Activated gamma-delta T cell treated with Interleukin-2 at 50 U/mL for 16 hours (primary cell): ENCODE results near the gene OTULIN.

Source experiments
- DNase-seq: peaks from one replicate; pipeline ENCODE4 v3.0.0-alpha.2; 2020

The OTULIN gene

GRCh38 chr5:14723701-14724132 is 59.2 kb downstream of the OTULIN start:
- DNase-seq = no peak

GRCh38 chr5:14724633-14725032 is 60.1 kb downstream of the OTULIN start:
- DNase-seq = no peak

- DNase-seq = no peak
Observed at GRCh38 chr5:14726066-14726838, 61.7 kb downstream of the OTULIN start.

- DNase-seq = peak; percentile 73
Observed at GRCh38 chr5:14727428-14727865, 62.9 kb downstream of the OTULIN start.

- no peak for DNase-seq
Observed at GRCh38 chr5:14727928-14728458, 63.5 kb downstream of the OTULIN start.

- DNase-seq = no peak
Observed at GRCh38 chr5:14728459-14728938, 64.0 kb downstream of the OTULIN start.

- no peak for DNase-seq
Observed at GRCh38 chr5:14729448-14730385, 65.2 kb downstream of the OTULIN start.

GRCh38 chr5:14730466-14730865 is 65.9 kb downstream of the OTULIN start:
- DNase-seq = no peak

GRCh38 chr5:14730881-14731280 is 66.4 kb downstream of the OTULIN start:
- DNase-seq = no peak

GRCh38 chr5:14732991-14733390 is 68.5 kb downstream of the OTULIN start:
- no peak for DNase-seq

GRCh38 chr5:14733661-14734060 is 69.1 kb downstream of the OTULIN start:
- DNase-seq = no peak

GRCh38 chr5:14734396-14734795 is 69.9 kb downstream of the OTULIN start:
- no peak for DNase-seq

GRCh38 chr5:14735944-14736343 is 71.4 kb downstream of the OTULIN start:
- no peak for DNase-seq

- no peak for DNase-seq
Observed at GRCh38 chr5:14737291-14737690, 72.8 kb downstream of the OTULIN start.

- DNase-seq = no peak
Observed at GRCh38 chr5:14738050-14738449, 73.5 kb downstream of the OTULIN start.

- no peak for DNase-seq
Observed at GRCh38 chr5:14739538-14739937, 75.0 kb downstream of the OTULIN start.

GRCh38 chr5:14739981-14740380 is 75.5 kb downstream of the OTULIN start:
- DNase-seq = no peak

- DNase-seq = no peak
Observed at GRCh38 chr5:14741131-14741530, 76.6 kb downstream of the OTULIN start.

GRCh38 chr5:14741801-14742440 is 77.4 kb downstream of the OTULIN start:
- peak; percentile 14 for DNase-seq

- DNase-seq = no peak
Observed at GRCh38 chr5:14742498-14742897, 78.0 kb downstream of the OTULIN start.

- DNase-seq = no peak
Observed at GRCh38 chr5:14743601-14744295, 79.2 kb downstream of the OTULIN start.
